ENCODE data around the gene RNF11. TPM values are rescaled to one million over a fixed set of nuclear protein-coding genes. Genes with fewer than 3 reads are reported as not detected.

RNF11 gene
- total RNA-seq (2021; fragmentation: NEBNext Ultra II Directional; extraction: Animal tissue kit (Norgen Biotek cat#: 25700)) (47.8 and 54.2 TPM in 2 replicates), polyA plus RNA-seq (2011; rRNA removed) (42.1 and 49.6 TPM in 2 replicates), polyA minus RNA-seq (2011; rRNA and poly(A)+ RNA removed) (84.3 and 104 TPM in 2 replicates)
- 30.1 TPM for polyA plus RNA-seq (2011; cell fraction: cytosol; rRNA removed)
- 23.0 TPM for polyA plus RNA-seq (2011; cell fraction: nucleus; rRNA removed)
- polyA plus RNA-seq (2012, experiment 1 of 2), result 37.6 to 56.6 TPM (median 46.0 TPM) in 4 replicates
- 20.6 TPM for polyA plus RNA-seq (2012, experiment 2 of 2)
- polyA plus RNA-seq (2013, experiment 1 of 2), result 30.0 TPM
- polyA plus RNA-seq (2013, experiment 2 of 2), result 32.6 TPM
- polyA minus RNA-seq (2011; cell fraction: cytosol; rRNA and poly(A)+ RNA removed), result 43.3 TPM
- 25.4 TPM for polyA minus RNA-seq (2011; cell fraction: nucleus; rRNA and poly(A)+ RNA removed)
- long read RNA-seq, experiment 1, transcript RNF11-201 (3 exons, 3,084 nt), result major isoform, 29 of 75 reads
- long read RNA-seq, experiment 1, transcript RNF11-202 (2 exons, 594 nt), result minor isoform, 6 of 75 reads
- long read RNA-seq, experiment 1, partial matches to known transcripts, result 0 of 75 reads
- long read RNA-seq, experiment 1, other reads (novel, unspliced or antisense), result 40 of 75 reads
- long read RNA-seq, experiment 2, partial matches to known transcripts, result 0 of 2 reads
- long read RNA-seq, experiment 2, other reads (novel, unspliced or antisense), result 2 of 2 reads

GRCh38 chr1:51235673-51236530 is at the start of gene RNF11:
Gene RNF11 (plus strand): TSS chr1:51236273. CDS start chr1:51236757, 484 bp downstream.
- Histone ChIP-seq H4K20me1 (replicated peaks in 1 of 2; ENCODE audit: control insufficient read depth in 1 of 2, insufficient read depth in 2 of 2, low read length in 2 of 2) (peaks cover 3 to 9% of the 10 kb centered on the region in 2 experiments), H3K27me3 (replicated peaks in 1 of 4; ENCODE audit: control insufficient read depth in 3 of 4, extremely low read depth in 1 of 4, insufficient read depth in 3 of 4, low read length in 3 of 4) (no peaks in the 10 kb centered on the region; a peak in 1 of 7 replicates), H3K18ac (ENCODE audit: extremely low read depth, low read length) (peak within 1 kb of the TSS; percentile 29; the same call in 1 of the 2 replicates), H3K4ac (replicated peaks; ENCODE audit: insufficient read length, low read depth, low read length) (peak within 1 kb of the TSS; percentile 74), H2BK20ac (ENCODE audit: low read length) (no peak within 1 kb of the TSS), H3K36me3 (ENCODE audit: control insufficient read depth in 2 of 4, insufficient read depth in 4 of 4, low read length in 3 of 4) (no peaks in the 10 kb centered on the region; a peak in 1 of 8 replicates), H4K91ac (replicated peaks; ENCODE audit: insufficient read length, low read length) (peak within 1 kb of the TSS; percentile 42), H2BK12ac (ENCODE audit: low read depth, low read length) (no peak within 1 kb of the TSS), H3K9ac (replicated peaks in 1 of 4; ENCODE audit: extremely low read depth in 1 of 4, low read depth in 3 of 4, low read length in 3 of 4) (peak within 1 kb of the TSS; percentile 62 to 84 (median 78)), H2AFZ (ENCODE audit: low read length) (peak within 1 kb of the TSS; percentile 99), H3K23ac (ENCODE audit: insufficient read length) (no peak within 1 kb of the TSS), H3K79me1 (ENCODE audit: low read depth, low read length) (peaks cover 6% of the 10 kb centered on the region), H3K9me3 (ENCODE audit: insufficient read depth in 2 of 2, low read depth in 1 of 2, low read length in 1 of 2) (no peaks in the 10 kb centered on the region), H3K4me3 (ENCODE audit: extremely low read depth in 1 of 4, insufficient read depth in 2 of 4, low read depth in 3 of 4, low read length in 4 of 4) (peak within 1 kb of the TSS; percentile 66 to 98 (median 85)), H3K27ac (ENCODE audit: low read depth, low read length) (peak within 1 kb of the TSS; percentile 75; the same call in 1 of the 2 replicates), H4K8ac (ENCODE audit: extremely low read depth, insufficient read depth, low read length) (peak within 1 kb of the TSS; percentile 87; the same call in 1 of the 2 replicates), H3K4me2 (ENCODE audit: insufficient read depth in 1 of 2, low read depth in 2 of 2, low read length in 2 of 2) (peak within 1 kb of the TSS; percentile 77 to 90), H3K23me2 (ENCODE audit: low read depth, low read length) (peaks cover 5% of the 10 kb centered on the region; the same call in 1 of the 2 replicates), H3K4me1 (replicated peaks in 1 of 4; ENCODE audit: control insufficient read depth in 3 of 4, insufficient read depth in 4 of 4, low read length in 3 of 4) (peaks cover 0 to 7% (median 3%) of the 10 kb centered on the region in 4 experiments; a peak in 6 of 7 replicates), H3K79me2 (ENCODE audit: control insufficient read depth in 1 of 2, insufficient read depth in 2 of 2, low read length in 2 of 2) (peaks cover 7 to 44% of the 10 kb centered on the region in 2 experiments; a peak in 3 of 4 replicates), H2BK5ac (ENCODE audit: low read depth, low read length) (peak within 1 kb of the TSS; percentile 68; the same call in 1 of the 2 replicates), H3K14ac (ENCODE audit: insufficient read length) (peak within 1 kb of the TSS; percentile 43), H2BK120ac (replicated peaks; ENCODE audit: low read depth, low read length) (no peak within 1 kb of the TSS), H2AK5ac (ENCODE audit: low read depth, low read length) (no peak within 1 kb of the TSS; the same call in 1 of the 2 replicates), H2BK15ac (ENCODE audit: low read length) (no peak within 1 kb of the TSS), H3K56ac (replicated peaks; ENCODE audit: insufficient read length, low read depth, low read length) (no peak within 1 kb of the TSS), H4K5ac (ENCODE audit: insufficient read length, low read depth, low read length) (peak within 1 kb of the TSS; percentile 87)
- FAIRE-seq, result no peak
- CTCF ChIA-PET (ENCODE audit: partially characterized antibody), result interaction anchor here (0.6 to 1.4 kb wide), 7 partner anchors 14 to 631 kb away, joined by 3 to 5 read pairs (median 3); no protein-coding TSS in a partner anchor
- POLR2A ChIA-PET (ENCODE audit: partially characterized antibody), result interaction anchor here (1.0 to 2.0 kb wide), 4 partner anchors 9 to 61 kb away, joined by 3 to 5 read pairs (median 4); no protein-coding TSS in a partner anchor
- 1% methylated on average over 46 of the region's 57 CpGs; no CpG with 5 or more reads in 1 of the 2 experiments for WGBS, 2 experiments (ENCODE audit: extremely low coverage in 1 of 2, insufficient coverage in 1 of 2, insufficient read length in 1 of 2, insufficient replicate concordance in 2 of 2, low coverage in 1 of 2, low lambda C conversion rate in 2 of 2, missing lambda C conversion rate in 1 of 2)
- peak; percentile 41 to 90 for DNase-seq (ENCODE audit: low read depth in 1 of 2, low spot score in 2 of 2)
- TF ChIP-seq CTCF (IDR thresholded peaks at IDR 0.05; ENCODE audit: control extremely low read depth in 1 of 3, insufficient read depth in 1 of 3, low read depth in 1 of 3, low read length in 3 of 3) (no peak), EZH2 (IDR thresholded peaks at IDR 0.05; ENCODE audit: low read depth, low read length, severe bottlenecking) (no peak), PHF8 (conservative IDR thresholded peaks at IDR 0.05; ENCODE audit: low read depth, low read length) (peak; percentile 78), SP1 (IDR thresholded peaks at IDR 0.05; ENCODE audit: low read depth, low read length) (peak; percentile 66; the same call in 1 of the 2 replicates)
